ENCODE measurements around the gene ST6GALNAC3.
"Not testable (repeated sequence)": the region's sequence is repeated elsewhere in the genome, so short reads cannot be mapped to it uniquely, and the experiment has no call there.

The ST6GALNAC3 gene

DNA sequence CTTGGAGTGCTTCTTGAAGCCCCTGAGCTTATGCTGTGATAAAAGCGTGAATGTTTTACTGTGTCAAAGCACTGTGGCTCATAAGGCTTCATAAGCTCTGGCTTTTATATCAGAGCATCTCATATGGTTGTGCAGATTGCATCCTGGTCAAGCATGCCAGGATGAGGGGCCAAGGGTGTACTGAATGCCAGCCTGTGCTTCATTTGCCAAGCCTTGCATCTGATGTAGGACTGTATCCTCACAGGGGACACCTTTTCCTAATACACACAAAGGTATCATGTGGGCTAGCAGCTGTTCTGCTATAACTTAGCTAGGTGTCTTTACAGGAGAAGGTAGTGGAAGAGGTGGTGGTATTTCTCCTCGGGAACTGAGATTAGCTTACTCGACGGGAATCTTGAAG lies 134.7 kb downstream of the ST6GALNAC3 start:
- DNase-seq = no peak

DNA sequence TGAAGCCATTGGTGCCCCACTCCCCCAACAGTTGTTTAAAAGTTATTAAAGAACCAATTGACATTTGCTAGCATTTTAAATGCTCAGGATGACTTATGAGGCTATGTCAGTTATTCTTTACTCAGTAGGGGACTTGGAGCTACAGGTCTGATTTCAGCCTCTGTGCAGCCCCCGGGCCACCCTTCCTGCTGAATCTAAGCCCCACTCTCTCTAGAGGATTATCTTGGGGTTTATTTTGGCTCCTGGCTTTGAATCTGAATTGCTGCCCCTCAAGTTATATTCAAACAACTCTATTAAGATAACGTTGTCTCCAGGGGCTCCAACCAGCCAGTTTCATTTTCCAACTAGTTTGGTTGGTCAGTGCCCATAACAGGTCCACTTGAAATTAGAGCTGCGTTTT lies 135.1 kb downstream of the ST6GALNAC3 start:
- no peak for DNase-seq

DNA sequence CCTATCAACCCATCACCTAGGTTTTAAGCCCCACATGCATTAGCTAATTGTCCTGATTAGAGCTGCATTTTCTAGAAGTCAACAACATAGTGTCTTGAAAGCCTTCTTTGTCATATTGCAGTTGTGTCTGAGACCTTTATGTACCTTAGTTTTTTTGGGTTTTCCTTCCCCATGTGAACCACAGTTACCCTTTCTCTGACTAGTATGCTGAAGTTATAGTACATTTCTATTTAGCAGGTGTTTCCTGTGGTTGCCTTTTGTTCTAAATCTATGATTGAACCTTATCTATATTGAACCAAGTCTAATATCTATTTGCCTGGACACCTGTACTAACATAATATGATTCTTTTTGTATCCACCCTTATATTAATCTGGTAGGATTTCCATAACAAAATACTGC lies 135.6 kb downstream of the ST6GALNAC3 start:
- no peak for DNase-seq

DNA sequence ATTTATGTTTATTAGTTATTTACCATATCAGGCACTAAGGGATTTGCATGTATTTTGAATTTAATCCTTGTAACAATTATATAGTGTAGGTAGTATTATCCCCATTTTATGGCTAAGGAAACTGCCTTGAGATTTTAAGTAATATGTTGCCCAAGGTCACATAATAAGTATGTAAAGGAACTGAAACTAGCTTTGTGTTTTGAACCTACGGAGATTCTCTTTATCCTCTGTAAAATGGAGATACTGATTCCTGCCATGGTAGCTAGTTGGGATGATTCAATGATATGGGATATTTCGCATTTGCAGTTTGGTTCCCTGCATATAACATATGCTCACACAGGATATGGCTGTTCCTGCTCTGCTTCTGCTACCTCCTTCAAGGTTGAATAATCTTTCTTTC lies 144.3 kb downstream of the ST6GALNAC3 start:
- no peak for DNase-seq

DNA sequence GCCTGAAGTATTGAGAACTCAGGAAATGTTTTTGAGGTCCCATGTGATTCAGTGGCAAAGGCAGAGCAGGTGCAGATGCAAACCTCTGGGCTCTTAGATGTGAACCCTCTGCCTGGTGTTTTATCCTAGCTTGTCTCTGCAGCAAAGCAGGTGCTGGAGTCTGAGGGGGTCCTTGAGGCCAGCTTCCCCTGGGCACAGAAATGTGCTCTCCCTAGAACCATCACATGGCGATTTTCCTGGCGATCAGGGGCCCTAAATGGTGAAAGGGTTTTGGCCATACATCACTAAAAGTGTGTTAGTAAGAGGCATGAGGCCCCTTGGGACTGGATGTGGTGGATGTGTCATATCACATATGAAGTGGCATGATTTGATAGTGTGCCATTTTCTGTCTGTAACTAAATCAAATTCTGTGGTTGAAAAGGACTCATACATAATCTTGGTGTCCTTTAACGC lies 144.8 kb downstream of the ST6GALNAC3 start:
- no peak for DNase-seq

DNA sequence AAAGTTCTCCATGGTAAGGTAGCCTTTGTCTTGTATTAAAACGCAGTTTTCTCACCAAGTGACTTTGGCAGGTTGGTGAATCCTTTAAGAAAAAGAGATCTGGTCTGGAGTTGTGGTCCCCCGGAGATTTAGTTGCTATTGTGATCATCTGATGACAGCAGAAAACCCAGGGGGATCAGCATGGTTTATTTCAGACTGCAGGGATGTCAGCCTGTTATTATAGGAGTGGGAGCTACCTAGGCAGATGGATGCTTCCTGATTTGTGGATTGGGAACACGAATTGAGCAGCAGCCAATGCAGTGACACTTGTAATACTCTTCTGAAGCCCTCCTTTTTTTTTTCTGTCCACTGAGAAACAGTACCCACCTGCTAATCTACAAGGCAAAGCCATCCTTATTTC lies 150.2 kb downstream of the ST6GALNAC3 start:
- DNase-seq = no peak

DNA sequence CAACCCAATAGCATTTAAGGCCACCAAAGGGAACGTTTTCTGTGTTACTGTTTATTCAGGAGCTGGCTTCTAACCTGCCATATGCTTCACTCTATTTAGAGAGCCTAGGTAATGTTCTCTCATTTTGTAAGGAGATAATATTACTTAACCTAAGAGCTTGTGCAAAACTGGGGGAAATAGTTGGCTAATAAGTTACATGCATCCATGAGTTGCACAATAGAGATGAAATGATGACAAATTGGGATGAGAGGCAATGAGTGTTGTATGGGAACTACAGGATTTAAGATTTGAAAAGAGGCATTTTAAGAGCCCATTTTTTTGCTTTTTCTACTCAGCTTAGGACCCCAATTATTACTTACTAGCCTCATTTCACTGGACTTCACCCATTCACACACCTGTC lies 151.0 kb downstream of the ST6GALNAC3 start:
- DNase-seq = no peak

DNA sequence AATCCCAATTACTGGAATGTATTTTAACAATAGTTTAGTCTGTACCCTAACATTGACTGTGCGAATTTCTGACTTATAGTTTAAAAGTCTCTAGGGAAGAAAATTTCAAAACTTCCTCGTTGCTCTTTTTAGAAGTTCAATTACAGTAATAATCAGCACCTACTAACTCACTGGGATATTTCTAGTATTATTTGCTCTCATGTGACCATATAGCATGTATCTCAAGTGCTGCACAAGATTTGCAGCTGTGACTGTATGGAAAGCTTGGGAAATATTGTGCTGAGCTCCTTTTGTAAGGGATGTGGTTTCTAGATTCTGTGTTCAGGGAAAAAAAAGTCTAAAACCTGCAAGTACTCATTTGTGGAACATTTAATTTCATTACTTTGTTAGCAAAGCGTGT lies 153.1 kb downstream of the ST6GALNAC3 start:
- DNase-seq = no peak

DNA sequence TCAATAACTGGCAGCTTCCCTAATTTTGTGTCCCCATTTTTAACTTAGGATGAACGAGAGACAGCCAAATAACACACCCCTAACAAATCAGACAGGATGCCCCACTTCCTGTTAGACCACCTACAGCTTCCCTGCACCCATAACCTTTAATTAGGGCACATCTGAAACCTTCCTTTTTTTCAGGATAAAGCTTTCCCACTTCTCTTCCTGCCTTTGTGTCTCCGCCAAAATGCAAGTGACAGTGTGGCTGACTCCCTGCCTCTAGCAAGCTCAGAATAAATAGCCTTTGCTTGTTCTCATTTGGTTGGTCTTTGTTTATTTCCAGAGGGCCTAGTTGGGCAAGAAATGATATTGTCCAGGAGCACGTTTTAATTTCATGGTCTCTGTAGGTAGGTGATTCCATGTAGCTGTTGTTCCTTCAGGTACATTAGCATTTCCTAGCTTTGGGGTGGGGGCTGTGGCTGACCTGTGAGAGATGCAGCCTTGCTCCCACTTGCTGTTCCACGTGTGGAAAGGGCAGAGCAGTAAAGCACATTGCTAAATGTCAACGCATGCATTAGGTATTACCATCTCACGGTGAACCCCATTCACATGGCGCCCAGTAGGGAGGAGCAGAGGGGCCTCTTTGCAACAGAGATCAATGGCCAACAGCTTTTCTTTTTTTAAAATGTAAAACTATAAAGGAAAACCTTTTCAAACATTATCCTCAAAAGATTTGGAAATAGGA lies 154.9 kb downstream of the ST6GALNAC3 start:
- no peak for DNase-seq

DNA sequence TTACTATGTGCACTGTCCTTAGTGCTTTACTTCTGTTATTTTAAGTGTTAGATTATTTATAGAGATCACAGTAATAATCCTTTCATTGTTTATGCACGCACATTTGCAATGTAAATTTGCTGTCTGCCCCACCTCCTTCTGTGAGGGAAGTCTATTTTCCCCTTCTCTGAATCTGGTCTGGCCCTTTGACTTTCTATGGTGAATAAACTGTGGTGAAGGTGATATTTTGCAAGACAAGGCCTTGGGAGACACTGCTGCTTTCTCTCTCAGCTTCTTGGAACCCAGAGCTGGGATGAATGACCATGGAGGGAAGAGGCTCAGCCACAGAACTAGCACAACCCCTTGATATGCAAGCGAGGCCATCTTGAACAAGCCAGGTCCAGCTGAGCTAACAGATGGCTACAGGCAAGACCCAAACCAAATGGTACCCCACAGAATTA lies 156.3 kb downstream of the ST6GALNAC3 start:
- no peak for DNase-seq

DNA sequence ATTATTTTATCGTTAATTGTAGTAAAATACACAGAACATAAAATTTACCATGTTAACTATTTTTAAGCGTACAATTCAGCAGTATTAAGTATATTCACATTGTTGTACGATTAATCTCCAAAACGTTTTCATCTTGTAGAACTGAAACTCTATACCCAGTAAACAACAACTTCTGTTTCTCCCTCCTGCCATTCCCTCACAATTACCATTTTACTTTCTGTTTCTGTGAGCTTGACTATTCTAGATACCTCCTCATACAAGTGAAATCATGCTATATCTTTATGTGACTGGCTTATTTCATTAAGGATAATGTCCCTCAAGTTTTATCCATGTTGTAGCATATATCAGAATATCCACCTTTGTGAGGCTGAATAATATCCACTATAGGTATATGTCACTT lies 156.8 kb downstream of the ST6GALNAC3 start:
- no peak for DNase-seq

DNA sequence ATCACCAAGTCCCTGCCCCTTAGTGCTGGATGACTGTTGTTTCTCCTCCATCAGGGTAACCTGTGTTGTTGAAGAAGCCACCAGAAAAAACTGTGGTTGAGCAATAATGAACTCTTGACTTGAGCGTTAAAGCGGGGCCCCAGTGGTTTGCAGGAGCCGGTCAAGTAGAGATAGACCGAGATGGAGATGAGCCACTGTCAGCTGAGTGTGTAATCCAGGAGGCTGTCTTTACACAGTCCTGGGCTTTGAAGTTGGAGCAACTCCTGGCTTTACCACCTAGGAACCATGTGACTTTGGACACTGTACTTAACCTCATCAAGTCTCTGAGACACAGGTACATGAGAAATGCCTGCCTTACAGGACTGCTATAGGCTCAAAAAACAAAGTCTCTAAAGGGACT lies 158.1 kb downstream of the ST6GALNAC3 start:
- no peak for DNase-seq

DNA sequence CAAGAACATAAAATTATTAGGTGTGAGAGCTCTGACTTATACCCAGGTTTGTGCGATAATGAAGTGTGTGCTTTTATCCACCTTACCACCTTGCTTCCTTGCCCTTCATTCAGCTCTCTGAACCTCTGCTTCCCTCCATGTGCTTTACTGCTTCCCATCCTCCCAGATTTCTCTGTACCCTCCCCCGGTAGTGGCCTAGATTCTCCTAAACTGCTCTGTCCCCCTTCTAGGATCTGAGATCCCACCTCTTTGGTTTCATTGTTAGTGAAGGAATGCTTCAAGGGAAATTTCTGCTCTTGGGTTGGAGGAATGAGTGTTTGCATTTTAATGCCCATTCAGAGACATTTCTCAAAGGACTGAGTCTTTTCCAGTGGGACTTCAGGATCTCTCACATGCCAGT lies 159.5 kb downstream of the ST6GALNAC3 start:
- DNase-seq = no peak

DNA sequence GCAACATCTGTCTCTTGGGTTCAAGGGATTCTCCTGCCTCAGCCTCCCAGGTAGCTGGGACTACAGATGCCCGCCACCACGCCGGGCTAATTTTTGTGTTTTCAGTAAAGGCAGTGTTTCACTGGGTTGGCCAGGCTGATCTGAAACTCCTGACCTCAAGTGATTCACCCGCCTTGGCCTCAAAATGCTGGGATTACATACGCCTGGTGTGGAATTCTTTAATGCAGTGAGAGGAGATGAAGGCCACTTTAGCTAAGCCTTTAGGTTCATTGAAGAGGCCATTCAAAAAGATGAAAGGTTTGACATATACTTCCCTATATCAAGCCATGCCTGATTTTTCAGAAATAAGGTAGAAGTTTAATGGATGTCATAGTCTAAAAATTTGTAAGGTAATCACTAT lies 162.7 kb downstream of the ST6GALNAC3 start:
- no peak for DNase-seq

DNA sequence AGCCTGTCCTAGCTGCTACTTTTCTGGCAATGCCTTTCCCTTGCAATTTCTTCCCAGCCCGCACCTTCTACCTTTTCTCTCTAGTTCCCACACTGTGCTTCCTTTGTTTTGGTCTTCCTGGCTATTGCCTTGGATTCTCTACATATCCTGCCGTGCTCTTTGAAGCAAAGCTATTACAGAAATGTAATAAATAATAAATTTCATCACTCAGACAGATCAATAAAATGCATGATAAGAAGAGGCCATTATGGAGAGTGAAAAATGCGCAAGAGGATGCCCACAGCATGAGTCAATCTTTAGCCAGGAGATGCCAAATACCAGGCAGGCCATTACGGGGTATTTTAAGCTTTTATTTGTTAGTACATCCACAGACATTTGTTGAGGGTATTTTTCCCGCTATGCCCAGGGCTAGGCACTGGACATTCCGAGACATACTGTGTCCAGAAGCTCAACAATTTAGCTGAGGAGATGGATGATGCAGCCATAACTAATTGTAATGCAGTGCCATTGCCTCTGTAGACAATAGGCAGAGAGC lies 163.6 kb downstream of the ST6GALNAC3 start:
- DNase-seq = no peak

DNA sequence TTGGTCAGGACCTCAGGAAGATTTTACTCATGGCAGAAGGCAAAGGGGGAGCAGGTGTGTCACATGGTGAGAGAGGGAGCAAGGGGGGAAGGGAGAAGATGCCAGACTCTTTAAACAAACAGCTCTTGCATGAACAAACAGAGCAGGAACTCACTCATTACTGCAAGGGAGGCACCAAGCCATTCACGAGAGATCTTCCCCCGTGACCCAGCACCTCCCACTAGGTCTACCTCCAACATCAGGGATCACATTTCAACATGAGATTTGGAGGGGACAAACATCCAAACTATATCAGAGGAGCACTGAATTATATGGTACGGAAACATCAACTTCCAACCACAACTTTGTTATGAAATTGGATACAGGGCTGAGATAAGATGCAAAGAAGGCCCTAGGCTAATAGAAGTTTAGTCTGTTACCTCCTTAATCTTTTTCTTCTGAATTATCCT lies 164.9 kb downstream of the ST6GALNAC3 start:
- no peak for DNase-seq

DNA sequence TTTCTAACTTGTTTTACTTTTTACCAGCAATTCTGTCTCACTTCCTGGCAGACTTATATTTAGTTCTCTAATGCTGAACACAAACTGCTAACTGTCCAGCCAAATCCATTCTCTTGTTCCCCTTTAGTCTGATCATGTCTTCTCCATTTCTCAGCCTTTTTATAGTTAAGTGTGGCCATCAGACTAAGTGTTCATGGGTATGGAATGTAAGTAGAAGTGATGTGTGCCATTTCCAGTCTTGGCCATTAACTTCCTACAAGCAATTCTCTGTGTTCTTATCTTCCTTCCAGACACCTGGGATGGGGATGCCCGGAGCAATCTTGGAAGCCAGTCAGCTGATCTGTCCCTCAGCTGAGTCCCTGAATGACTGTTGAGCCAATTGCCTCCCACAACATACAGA lies 165.8 kb downstream of the ST6GALNAC3 start:
- DNase-seq = no peak

DNA sequence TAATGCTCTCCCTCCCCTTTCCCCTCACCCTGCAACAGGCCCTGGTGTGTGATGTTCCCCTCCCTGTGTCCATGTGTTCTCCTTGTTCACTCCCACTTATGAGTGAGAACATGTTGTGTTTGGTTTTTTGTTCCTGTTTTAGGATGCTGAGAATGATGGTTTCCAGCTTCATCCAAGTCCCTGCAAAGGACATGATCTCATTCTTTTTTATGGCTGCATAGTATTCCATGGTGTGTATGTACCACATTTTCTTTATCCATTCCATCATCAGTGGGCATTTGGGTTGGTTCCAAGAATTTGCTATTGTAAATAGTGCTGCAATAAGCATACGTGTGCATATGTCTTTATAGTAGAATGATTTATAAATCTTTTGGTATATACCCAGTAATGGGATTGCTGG lies 168.0 kb downstream of the ST6GALNAC3 start:
- not testable (repeated sequence) for DNase-seq

DNA sequence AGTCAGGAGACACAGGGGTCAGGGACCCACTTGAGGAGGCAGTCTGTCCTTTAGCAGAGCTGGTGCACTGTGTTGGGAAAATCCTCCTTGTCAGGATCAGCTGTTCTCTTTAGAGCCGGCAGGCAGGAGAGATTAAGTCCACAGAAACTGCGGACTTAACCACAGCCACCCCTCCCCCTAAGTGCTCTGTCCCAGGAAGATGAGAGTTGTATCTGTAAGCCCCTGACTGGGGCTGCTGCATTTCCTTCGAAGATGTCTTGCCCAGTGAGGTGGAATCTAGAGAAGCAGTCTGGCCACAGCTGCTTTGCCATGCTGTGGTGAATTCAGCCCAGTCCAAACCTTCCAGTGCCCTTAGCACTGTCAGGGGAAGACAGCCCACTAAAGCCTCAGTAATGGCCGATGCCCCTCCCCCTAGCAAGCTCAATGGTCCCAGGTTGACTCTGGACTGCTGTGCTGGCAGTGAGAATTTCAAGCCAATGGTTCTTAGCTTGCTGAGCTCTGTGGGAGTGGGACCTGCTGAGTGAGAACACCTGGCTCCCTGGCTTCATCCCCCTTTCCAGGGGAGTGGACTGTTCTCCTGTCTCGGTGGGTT lies 172.8 kb downstream of the ST6GALNAC3 start:
- DNase-seq = no peak

DNA sequence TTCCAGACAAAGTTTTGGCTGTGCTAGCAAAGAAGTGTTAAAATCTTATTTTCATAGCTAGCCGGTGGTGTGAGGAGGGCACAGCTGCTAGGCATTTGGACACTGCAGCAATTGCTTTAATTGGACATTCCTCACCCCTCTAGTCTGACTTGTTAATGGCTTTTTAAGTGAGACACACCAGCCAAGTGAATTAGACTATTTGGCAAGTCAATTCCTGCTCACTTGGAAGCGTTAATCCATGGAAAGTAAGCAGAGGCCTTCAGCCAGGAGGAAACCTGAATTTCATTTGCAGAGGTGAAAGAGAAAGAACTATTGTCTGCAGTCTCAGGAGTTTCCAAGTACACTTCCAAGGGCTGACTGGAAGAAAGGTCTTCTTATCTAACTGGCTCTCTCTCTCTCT lies 175.7 kb downstream of the ST6GALNAC3 start:
- DNase-seq = no peak

DNA sequence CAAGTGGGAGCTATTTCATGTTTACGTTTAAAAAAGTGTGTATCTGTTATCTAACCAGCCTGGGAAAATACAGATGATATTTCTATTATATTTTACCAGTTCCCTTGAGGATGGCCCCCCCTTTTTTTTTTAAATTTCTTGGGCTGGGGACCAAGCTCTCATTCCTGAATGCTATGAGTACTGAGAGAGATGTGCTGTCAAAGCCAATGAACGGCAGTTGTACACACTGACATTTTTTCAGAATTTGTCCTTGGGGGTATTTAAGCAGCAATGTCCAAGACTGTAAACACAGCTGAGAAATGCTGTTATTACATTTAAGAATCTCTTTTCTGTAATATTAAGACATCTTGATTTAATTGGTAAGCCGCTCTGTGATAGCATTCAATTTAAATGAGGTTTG lies 177.9 kb downstream of the ST6GALNAC3 start:
- no peak for DNase-seq

DNA sequence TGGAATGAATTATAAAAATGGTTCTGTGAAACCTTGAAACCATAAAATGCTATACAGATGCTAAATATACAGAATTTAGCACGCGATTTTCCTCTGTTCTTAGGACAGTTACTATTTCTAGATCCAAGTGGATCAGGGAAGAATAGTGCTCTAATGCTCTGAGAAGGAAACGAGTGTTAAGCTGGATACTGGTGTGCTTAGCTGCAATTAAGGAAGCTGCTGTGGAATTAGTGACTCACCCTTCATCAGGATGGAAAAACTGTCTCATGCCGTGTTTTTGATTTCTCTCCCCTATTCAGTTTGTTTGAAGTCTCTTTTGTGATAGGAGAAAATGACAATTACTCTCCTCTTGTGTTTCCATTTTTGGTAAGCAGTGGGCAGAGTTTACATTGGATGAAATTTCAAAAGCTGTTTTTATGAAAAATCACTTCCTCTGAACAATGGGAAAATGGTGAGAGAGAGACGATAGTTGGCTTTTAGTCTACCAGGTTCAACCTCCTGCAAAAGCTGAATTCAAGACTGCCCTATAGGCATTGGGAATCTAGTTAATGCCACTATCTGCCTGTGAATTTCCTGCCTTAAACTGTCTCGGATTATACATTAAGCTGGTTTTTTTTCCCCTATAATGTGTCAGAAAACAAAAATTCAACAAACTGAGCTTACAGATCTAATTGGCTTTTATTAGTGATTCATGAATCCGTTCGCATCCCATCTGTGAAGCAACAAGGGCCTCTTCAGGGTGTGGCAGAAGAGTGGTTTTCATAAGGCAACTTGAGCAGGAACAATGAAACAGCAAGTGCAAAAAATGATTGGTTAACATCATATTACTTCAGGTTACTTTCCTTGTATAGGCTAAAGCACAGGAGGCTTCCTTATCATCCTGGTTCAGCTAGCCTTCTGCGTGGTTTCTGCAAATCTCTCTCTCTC lies 179.8 kb downstream of the ST6GALNAC3 start:
- DNase-seq = no peak
